CD4-positive, alpha-beta T cell (primary cell): ENCODE results near the gene RAB20. TPM values are rescaled to one million over a fixed set of nuclear protein-coding genes. Genes with fewer than 3 reads are reported as not detected.

Experiments
- ATAC-seq: fragments of 200-7000 bp; cut with Tn5 transposase; one replicate; pipeline ENCODE4 v1.10.0; 2022; ENCODE audit warnings: mild to moderate bottlenecking; ENCODE audit not compliant: poor library complexity
- CTCF ChIA-PET: fragments of 350-600 bp; sonication (Branson Sonifier 250); formaldehyde crosslinking; loops from one replicate; lab custom pipeline; 2021; ENCODE audit warnings: antibody characterized with exemption, inconsistent platforms; lab: Charles Lee
- POLR2A ChIA-PET: fragments of 350-600 bp; sonication (Branson Sonifier 250); formaldehyde crosslinking; loops from one replicate; lab custom pipeline; 2021; ENCODE audit warnings: antibody characterized with exemption, inconsistent platforms; lab: Charles Lee
- DNase-seq, 14 experiments: peaks; one replicate each; pipeline ENCODE4 v3.0.0-alpha.2; 2013 to 2020; ENCODE audit warnings: mixed read lengths in 2 of 14
- H3K27ac ChIP-seq, 2 donors: one replicate each; pipeline versions ENCODE4 v1.5.1 to v1.7.0; 2013; ENCODE audit warnings: low read length in 2 of 2, low read depth in 1 of 2, mild to moderate bottlenecking in 1 of 2
- H3K27me3 ChIP-seq, 2 experiments: 1 replicate in 1 of 2; 2 replicates in 1 of 2; pipeline versions ENCODE4 v1.6.1 to v1.7.0; 2013; ENCODE audit warnings: low read length in 2 of 2, control low read depth in 1 of 2, mild to moderate bottlenecking in 1 of 2, moderate library complexity in 1 of 2; ENCODE audit not compliant: insufficient read depth in 2 of 2, control insufficient read depth in 1 of 2
- H3K36me3 ChIP-seq: one replicate; pipeline ENCODE4 v1.6.1; 2013; ENCODE audit warnings: low read length, control low read depth; ENCODE audit not compliant: insufficient read depth
- H3K4me1 ChIP-seq: one replicate; pipeline ENCODE4 v1.6.1; 2013; ENCODE audit warnings: low read length, control low read depth; ENCODE audit not compliant: insufficient read depth
- H3K4me3 ChIP-seq: one replicate; pipeline ENCODE4 v1.5.1; 2013; ENCODE audit warnings: mild to moderate bottlenecking, low read length, moderate library complexity
- H3K9me3 ChIP-seq, 2 experiments: 1 replicate in 1 of 2; 2 replicates in 1 of 2; pipeline versions ENCODE4 v1.6.1 to v1.7.0; 2013; ENCODE audit warnings: low read length in 2 of 2, mild to moderate bottlenecking in 2 of 2, control low read depth in 1 of 2, moderate library complexity in 1 of 2; ENCODE audit not compliant: control insufficient read depth in 1 of 2, insufficient read depth in 1 of 2
- H3K27ac Mint-ChIP-seq: one replicate; pipeline ENCODE4 v1.8.0; 2020; ENCODE audit warnings: mixed read lengths
- H3K27me3 Mint-ChIP-seq: one replicate; pipeline ENCODE4 v1.8.0; 2021; ENCODE audit warnings: mixed read lengths
- H3K36me3 Mint-ChIP-seq: one replicate; pipeline ENCODE4 v1.8.0; 2021; ENCODE audit warnings: low read depth, mixed read lengths
- H3K4me1 Mint-ChIP-seq: one replicate; pipeline ENCODE4 v1.8.0; 2021; ENCODE audit warnings: low read depth, mixed read lengths
- H3K4me3 Mint-ChIP-seq: one replicate; pipeline ENCODE4 v1.8.0; 2020; ENCODE audit warnings: mild to moderate bottlenecking, mixed read lengths
- H3K9me3 Mint-ChIP-seq: one replicate; pipeline ENCODE4 v1.8.0; 2020; ENCODE audit warnings: mixed read lengths
- CTCF ChIP-seq: fragments of 200-600 bp; IDR thresholded peaks from one replicate; pipeline ENCODE4 v1.8.0; 2022; ENCODE audit warnings: antibody characterized with exemption, mild to moderate bottlenecking
- intact Hi-C, 2 experiments: fragments of 100-400 bp; cut with DNase I in 1 of 2; cut with micrococcal nuclease in 1 of 2; formaldehyde crosslinking; loops; one replicate each; pipeline versions ENCODE4 v1.15.1 to v1.9.0; 2023 to 2025; cut with DNase I, micrococcal nuclease
- total RNA-seq, 174 experiments: library from RNA in 2 of 174; stranded (reverse) in 2 of 174; gene quantifications; one replicate each; pipeline ENCODE4 v1.2.3 and lab custom pipeline; 2021 to 2026

Gene RAB20
- total RNA-seq, 2 experiments from 2014 or later: 0.89 to 1.4 TPM

DNA sequence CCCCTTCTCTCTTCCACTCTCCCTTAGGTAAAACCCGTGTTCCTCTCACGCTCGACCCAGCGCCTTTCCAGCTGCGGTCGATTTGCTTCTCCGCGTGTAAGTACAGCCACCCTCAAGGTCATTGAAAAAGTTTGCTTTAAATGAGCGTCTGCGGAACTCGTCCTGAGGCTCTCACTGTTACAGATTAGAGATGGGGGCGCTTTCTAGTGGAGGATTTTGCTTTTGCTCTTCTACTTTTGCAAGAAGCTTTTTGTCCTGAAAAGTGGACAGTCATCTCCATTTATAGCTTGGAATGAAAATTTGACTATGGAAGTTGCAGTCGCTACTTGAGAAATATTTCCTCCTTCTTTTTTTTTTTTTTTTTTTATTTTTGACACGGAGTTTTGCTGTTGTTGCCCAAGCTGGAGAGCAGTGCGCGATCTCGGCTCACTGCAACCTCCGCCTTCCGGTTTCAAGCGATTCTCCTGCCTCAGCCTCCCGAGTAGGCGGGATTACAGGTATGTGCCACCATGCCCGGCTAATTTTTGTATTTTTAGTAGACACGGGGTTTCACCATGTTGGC lies 595 bp upstream of the RAB20 start:
- H3K9me3 Mint-ChIP-seq: no peaks in the 10 kb centered on the region
- Histone ChIP-seq H3K4me3 (peak overlapping the region; percentile 72), H3K4me1 (peaks cover 17% of the 10 kb centered on the region), H3K27me3 (no peaks in the 10 kb centered on the region), H3K36me3 (no peaks in the 10 kb centered on the region), H3K9me3 (peaks cover 0 to 10% of the 10 kb centered on the region in 2 experiments), H3K27ac (no peak overlapping the region)
- no peaks in the 10 kb centered on the region for H3K27me3 Mint-ChIP-seq
- no peak for TF ChIP-seq CTCF
- intact Hi-C loops: loop anchor here in 1 of 2 experiments (10.0 kb wide), 2 partner anchors 107 to 353 kb away; partner anchors contain the start of gene ANKRD10
- peaks cover 5% of the 10 kb centered on the region for H3K36me3 Mint-ChIP-seq
- peak overlapping the region; percentile 100 for H3K4me3 Mint-ChIP-seq
- peak overlapping the region; percentile 77 for H3K27ac Mint-ChIP-seq
- peaks cover 47% of the 10 kb centered on the region for H3K4me1 Mint-ChIP-seq
- DNase-seq (peak in 5 of 14 experiments; percentile 4 to 31 (median 14)), ATAC-seq (peak; percentile 51)
- POLR2A ChIA-PET: interaction anchor here (0.7 to 1.4 kb wide), 5 partner anchors 14 to 352 kb away, joined by 3 to 18 read pairs (median 5); partner anchors contain the start of genes ANKRD10 and NAXD
- CTCF ChIA-PET: no interaction called here

DNA sequence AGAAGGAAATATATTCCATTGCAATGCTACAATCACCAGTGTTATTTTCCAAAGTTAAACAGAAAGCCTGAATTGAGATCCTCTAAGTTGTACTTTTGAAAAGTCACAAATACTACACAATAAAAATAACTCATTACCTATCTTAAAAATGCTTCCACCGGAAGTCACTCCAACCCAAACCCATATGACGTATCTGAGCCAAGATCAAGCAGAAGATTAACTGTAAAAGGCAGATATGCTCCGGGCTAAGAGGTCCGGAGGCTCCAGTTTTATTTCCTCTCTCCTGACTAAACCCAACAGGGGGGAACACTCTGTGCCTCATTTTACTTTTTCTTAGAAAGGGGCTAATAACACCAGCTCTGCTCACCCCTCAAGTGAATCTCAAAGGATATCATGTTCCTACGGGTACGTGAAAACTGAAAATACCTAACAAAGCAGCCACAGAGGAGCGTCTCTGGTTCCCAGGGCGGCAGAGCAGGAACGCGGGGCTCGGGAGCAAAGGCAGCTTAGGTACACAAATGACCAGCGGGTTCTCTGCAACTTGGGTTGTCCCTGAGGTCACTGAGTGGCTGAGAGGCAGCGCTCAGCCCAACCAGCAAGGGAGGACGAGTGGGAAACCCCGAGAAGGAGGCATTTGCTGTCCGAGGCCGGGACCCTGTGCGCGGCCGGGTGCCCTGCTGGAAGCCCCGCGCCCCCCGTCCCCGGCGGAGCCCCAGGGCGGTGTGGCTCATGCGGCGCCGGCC lies 750 bp downstream of the RAB20 start:
- H3K9me3 Mint-ChIP-seq: no peaks in the 10 kb centered on the region
- ATAC-seq (peak; percentile 8), DNase-seq (peak in 5 of 14 experiments; percentile 3 to 47 (median 28))
- no peak for TF ChIP-seq CTCF
- H3K4me1 Mint-ChIP-seq: peaks cover 50% of the 10 kb centered on the region
- H3K27me3 Mint-ChIP-seq: no peaks in the 10 kb centered on the region
- peak overlapping the region; percentile 55 for H3K27ac Mint-ChIP-seq
- ChIA-PET CTCF (no interaction called here), POLR2A (interaction anchor here (1.3 to 1.4 kb wide), 2 partner anchors 154 to 354 kb away, joined by 8 to 18 read pairs; partner anchors contain the start of gene ANKRD10)
- H3K9me3 ChIP-seq: peaks cover 0 to 12% of the 10 kb centered on the region in 2 experiments
- peak overlapping the region; percentile 72 for H3K4me3 ChIP-seq
- H3K27me3 ChIP-seq: no peaks in the 10 kb centered on the region
- peaks cover 5% of the 10 kb centered on the region for H3K36me3 Mint-ChIP-seq
- peak overlapping the region; percentile 84 for H3K4me3 Mint-ChIP-seq
- peak overlapping the region; percentile 41 to 55 for H3K27ac ChIP-seq
- peaks cover 17% of the 10 kb centered on the region for H3K4me1 ChIP-seq
- intact Hi-C loops: loop anchor here in 1 of 2 experiments (10.0 kb wide), 2 partner anchors 106 to 354 kb away; partner anchors contain the start of gene ANKRD10
- H3K36me3 ChIP-seq: no peaks in the 10 kb centered on the region

DNA sequence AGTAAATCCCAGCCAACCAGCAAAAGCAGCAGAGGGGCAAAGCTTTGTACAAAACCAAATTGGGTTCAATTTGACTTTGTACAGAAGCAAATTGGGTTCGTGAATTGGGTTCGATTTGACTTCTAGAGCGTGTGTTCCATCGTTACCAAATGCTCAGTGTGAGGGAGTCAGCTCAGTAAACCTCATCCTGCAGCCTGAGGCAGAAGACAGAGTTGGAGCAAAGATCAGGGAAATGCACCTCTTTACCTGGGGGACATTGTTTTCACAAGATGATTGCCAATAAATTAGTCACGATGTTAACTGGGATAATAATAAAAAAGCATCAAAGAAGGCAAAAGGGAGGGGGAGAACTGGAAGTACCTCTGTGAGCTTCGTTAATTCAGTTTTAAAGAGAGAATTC lies 1.5 kb downstream of the RAB20 start:
- peaks cover 17% of the 10 kb centered on the region for H3K4me1 ChIP-seq
- no peaks in the 10 kb centered on the region for H3K27me3 Mint-ChIP-seq
- DNase-seq: no peak
- H3K36me3 ChIP-seq: no peaks in the 10 kb centered on the region
- CTCF ChIA-PET: no interaction called here
- no peak for ATAC-seq
- TF ChIP-seq CTCF: no peak
- intact Hi-C loops: loop anchor here in 1 of 2 experiments (10.0 kb wide), 2 partner anchors 105 to 355 kb away; partner anchors contain the start of gene ANKRD10
- POLR2A ChIA-PET: no interaction called here
- no peaks in the 10 kb centered on the region for H3K27me3 ChIP-seq
- H3K4me3 Mint-ChIP-seq: peak overlapping the region; percentile 84
- peaks cover 48% of the 10 kb centered on the region for H3K4me1 Mint-ChIP-seq
- no peak overlapping the region for H3K27ac ChIP-seq
- peaks cover 0 to 12% of the 10 kb centered on the region in 2 experiments for H3K9me3 ChIP-seq
- no peaks in the 10 kb centered on the region for H3K9me3 Mint-ChIP-seq
- H3K36me3 Mint-ChIP-seq: peaks cover 5% of the 10 kb centered on the region
- no peak overlapping the region for H3K4me3 ChIP-seq
- H3K27ac Mint-ChIP-seq: peak overlapping the region; percentile 55
